ENCODE measurements around the gene TMEM120B.

The TMEM120B gene

GRCh38 chr12:121830134-121830533 is 117.6 kb downstream of the TMEM120B start:
- DNase-seq (ENCODE audit: low read depth), result no peak

GRCh38 chr12:121830588-121831265 is 118.2 kb downstream of the TMEM120B start:
- TF ChIP-seq CTCF (conservative IDR thresholded peaks at IDR 0.05; ENCODE audit: control insufficient read depth, insufficient read depth, low read depth, low read length), result no peak
- H3K4me3 ChIP-seq (ENCODE audit: control insufficient read depth, low read depth, low read length), result no peak overlapping the region
- DNase-seq (ENCODE audit: low read depth), result no peak

More at GRCh38 chr12:121830134-121830533, 117.6 kb downstream of the TMEM120B start:
- no peak overlapping the region for H3K4me3 ChIP-seq (ENCODE audit: control insufficient read depth, low read depth, low read length)
- no peak for TF ChIP-seq CTCF (conservative IDR thresholded peaks at IDR 0.05; ENCODE audit: control insufficient read depth, insufficient read depth, low read depth, low read length)
